OCI-LY3 (cell line): ENCODE results near the gene MAPKAPK3.

Source experiments
- H2AFZ ChIP-seq: fragments of 200-600, 300-600 bp; shearing (Covaris generic); 2 replicates; pipeline ENCODE4 v1.6.0; 2014; ENCODE audit warnings: antibody characterized with exemption, low read depth, low read length
- H3K27ac ChIP-seq: fragments of 200-600, 300-600 bp; sonication (generic); 2 replicates; pipeline ENCODE4 v1.5.1; 2014; ENCODE audit warnings: mild to moderate bottlenecking, low read length, moderate library complexity, mixed read lengths
- H3K27me3 ChIP-seq: fragments of 200-600, 300-600 bp; sonication (generic); 2 replicates; pipeline ENCODE4 v1.6.1; 2014; ENCODE audit warnings: low read depth, low read length, mixed read lengths
- H3K36me3 ChIP-seq: fragments of 200-600, 300-600 bp; sonication (generic); replicated peaks from 2 replicates; pipeline ENCODE3; 2014; ENCODE audit warnings: low read depth, low read length, mixed read lengths
- H3K4me1 ChIP-seq: fragments of 300-600, 200-600 bp; sonication (generic); 2 replicates; pipeline ENCODE4 v1.6.1; 2014; ENCODE audit warnings: low read length, mixed read lengths
- H3K4me2 ChIP-seq: fragments of 200-600, 300-600 bp; sonication (generic); 2 replicates; pipeline ENCODE4 v1.6.1; 2014; ENCODE audit warnings: low read length, mixed read lengths
- H3K4me3 ChIP-seq: fragments of 300-600, 200-600 bp; sonication (generic); 2 replicates; pipeline ENCODE4 v1.5.1; 2014; ENCODE audit warnings: antibody characterized with exemption, mild to moderate bottlenecking, low read length, moderate library complexity
- H3K79me2 ChIP-seq: fragments of 300-600, 200-600 bp; shearing (Covaris generic); 2 replicates; pipeline ENCODE4 v1.6.1; 2014; ENCODE audit warnings: mild to moderate bottlenecking, low read length, mixed read lengths
- H3K9ac ChIP-seq: fragments of 300-600, 200-600 bp; shearing (Covaris generic); 2 replicates; pipeline ENCODE4 v1.6.0; 2014; ENCODE audit warnings: mild to moderate bottlenecking, low read length, moderate library complexity
- H3K9me3 ChIP-seq: fragments of 200-600, 300-600 bp; shearing (Covaris generic); 2 replicates; pipeline ENCODE4 v1.6.1; 2014; ENCODE audit warnings: low read length, mixed read lengths; ENCODE audit not compliant: insufficient read depth
- H4K20me1 ChIP-seq: fragments of 200-600, 300-600 bp; sonication (generic); 2 replicates; pipeline ENCODE4 v1.6.1; 2016; ENCODE audit warnings: low read length, mixed read lengths; ENCODE audit not compliant: insufficient read depth
- EZH2phosphoT487 ChIP-seq: fragments of 200-600 bp; shearing (Covaris generic); IDR thresholded peaks from 2 replicates; pipeline ENCODE4 v1.6.1; 2018; ENCODE audit warnings: antibody characterized with exemption, mixed run types, low read depth
- TF ChIP-seq, protein P1 (sequence below): fragments of 200-600, 300-600 bp; sonication (generic); IDR thresholded peaks from 2 replicates; pipeline ENCODE4 v1.5.1; 2014; ENCODE audit warnings: antibody characterized with exemption, low read length, low read depth

The MAPKAPK3 gene

DNA sequence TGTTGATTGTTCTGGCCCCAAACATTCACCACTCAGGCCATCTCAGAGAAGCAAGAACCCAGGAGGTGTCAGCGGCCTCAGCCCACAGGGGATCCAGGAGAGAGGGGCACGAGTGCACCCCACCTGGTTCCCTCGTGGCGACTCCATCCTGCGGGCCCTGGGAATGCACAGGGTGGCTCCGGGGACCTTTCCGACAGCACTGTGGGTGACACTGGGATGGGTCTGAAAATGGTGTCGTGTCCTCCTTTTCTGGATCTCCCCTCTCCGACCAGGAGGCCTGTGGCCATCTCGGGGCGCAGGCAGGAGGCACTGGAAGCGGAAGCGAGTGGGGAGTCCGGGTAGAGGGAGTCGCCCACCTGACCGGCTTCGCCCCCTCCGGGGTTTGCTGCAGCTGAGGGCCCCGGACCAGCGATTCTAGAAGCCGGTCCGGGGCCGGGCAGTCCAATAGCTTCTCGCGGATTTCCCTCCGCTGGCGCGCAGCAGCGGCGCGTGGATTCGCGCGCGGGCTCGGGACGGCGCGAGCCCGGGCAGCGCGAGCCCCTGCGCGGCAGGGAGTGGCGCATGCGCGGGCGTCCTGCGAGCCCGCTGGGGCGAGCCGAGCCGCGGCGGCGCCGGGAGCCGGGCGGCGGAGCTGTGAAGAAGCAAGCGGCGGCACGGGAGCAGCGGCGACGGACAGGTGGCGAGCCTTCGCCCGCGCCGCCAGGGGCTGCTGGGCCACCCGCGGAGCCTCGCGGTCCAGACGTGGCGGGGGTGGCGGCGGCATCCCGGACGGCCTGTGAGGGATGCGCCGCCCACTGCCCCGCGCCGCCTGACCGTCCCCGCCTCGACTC lies 57.6 kb downstream of the MAPKAPK3 start, which contains the start of gene DOCK3:
TSS of gene DOCK3 (plus strand) at position 579 of the 830 bp plus-strand sequence. CDS start 337 bp downstream, outside the sequence.
- peaks cover 17% of the 10 kb centered on the region for H3K4me1 ChIP-seq
- H3K4me2 ChIP-seq, result peak within 1 kb of the TSS; percentile 85
- no peaks in the 10 kb centered on the region for H3K79me2 ChIP-seq
- H3K36me3 ChIP-seq, result no peaks in the 10 kb centered on the region
- peaks cover 54% of the 10 kb centered on the region for H3K27me3 ChIP-seq
- H3K9me3 ChIP-seq, result no peaks in the 10 kb centered on the region
- peak within 1 kb of the TSS; percentile 48 for H2AFZ ChIP-seq
- no peak within 1 kb of the TSS for H3K27ac ChIP-seq
- H3K4me3 ChIP-seq, result peak within 1 kb of the TSS; percentile 84
- H3K9ac ChIP-seq, result peak within 1 kb of the TSS; percentile 48
- TF ChIP-seq, protein P1, sequence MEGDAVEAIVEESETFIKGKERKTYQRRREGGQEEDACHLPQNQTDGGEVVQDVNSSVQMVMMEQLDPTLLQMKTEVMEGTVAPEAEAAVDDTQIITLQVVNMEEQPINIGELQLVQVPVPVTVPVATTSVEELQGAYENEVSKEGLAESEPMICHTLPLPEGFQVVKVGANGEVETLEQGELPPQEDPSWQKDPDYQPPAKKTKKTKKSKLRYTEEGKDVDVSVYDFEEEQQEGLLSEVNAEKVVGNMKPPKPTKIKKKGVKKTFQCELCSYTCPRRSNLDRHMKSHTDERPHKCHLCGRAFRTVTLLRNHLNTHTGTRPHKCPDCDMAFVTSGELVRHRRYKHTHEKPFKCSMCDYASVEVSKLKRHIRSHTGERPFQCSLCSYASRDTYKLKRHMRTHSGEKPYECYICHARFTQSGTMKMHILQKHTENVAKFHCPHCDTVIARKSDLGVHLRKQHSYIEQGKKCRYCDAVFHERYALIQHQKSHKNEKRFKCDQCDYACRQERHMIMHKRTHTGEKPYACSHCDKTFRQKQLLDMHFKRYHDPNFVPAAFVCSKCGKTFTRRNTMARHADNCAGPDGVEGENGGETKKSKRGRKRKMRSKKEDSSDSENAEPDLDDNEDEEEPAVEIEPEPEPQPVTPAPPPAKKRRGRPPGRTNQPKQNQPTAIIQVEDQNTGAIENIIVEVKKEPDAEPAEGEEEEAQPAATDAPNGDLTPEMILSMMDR, result no peak
- TF ChIP-seq EZH2phosphoT487, result no peak
- 0 out of 2 replicates have a peak, but pooled peaks cover 12% of the 10 kb centered on the region for H4K20me1 ChIP-seq

DNA sequence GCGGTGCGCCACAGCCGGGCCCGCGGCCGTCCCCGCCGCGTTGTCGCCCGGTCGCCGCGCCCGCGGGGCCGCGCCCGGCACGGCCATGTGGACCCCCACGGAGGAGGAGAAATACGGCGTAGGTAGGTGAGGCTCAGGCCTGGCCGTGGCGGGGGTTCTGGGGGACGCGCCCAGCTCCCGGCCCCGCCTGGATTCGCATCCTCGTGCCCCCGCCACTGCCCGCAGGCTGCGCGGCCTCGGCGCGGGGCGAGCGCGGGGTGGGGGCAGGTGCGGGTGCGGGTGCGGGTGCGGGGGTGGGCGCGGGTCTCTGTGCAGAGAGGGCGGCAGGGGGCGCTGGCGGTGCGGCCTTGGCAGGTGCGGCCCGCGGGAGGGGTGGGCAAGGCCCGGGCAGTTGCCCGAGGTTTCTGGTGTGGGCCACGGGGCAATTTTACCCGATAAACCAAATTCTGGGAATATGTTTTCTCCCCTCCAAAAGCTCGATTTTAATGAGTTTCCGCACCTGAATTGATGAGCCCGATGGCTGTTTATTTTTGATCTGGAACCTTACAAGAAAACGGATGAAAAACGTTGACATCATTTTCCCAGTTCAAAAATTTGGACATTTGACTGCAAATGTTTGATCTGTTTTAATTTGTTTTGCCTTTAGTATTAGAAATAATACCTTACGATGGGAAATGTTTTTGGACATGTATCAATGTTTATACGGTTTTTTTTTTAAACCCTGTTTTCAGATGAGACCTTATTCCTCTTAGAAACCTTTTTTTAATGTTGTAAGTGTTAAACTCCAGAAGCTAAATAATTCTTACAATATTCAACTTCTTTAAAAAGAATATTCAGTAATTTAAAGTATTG lies 58.5 kb downstream of the MAPKAPK3 start:
- H3K4me3 ChIP-seq, result peak overlapping the region; percentile 84
- H2AFZ ChIP-seq, result peak overlapping the region; percentile 48
- H3K27ac ChIP-seq, result no peak overlapping the region
- H3K9ac ChIP-seq, result peak overlapping the region; percentile 48
- TF ChIP-seq EZH2phosphoT487, result no peak
- TF ChIP-seq, protein P1, result peak; percentile 68
- H3K27me3 ChIP-seq, result peaks cover 48% of the 10 kb centered on the region
- peak overlapping the region; percentile 85 for H3K4me2 ChIP-seq
- H3K36me3 ChIP-seq, result no peaks in the 10 kb centered on the region
- H3K79me2 ChIP-seq, result no peaks in the 10 kb centered on the region
- no peaks in the 10 kb centered on the region for H3K9me3 ChIP-seq
- H4K20me1 ChIP-seq, result 0 out of 2 replicates have a peak, but pooled peaks cover 12% of the 10 kb centered on the region
- H3K4me1 ChIP-seq, result peaks cover 17% of the 10 kb centered on the region

DNA sequence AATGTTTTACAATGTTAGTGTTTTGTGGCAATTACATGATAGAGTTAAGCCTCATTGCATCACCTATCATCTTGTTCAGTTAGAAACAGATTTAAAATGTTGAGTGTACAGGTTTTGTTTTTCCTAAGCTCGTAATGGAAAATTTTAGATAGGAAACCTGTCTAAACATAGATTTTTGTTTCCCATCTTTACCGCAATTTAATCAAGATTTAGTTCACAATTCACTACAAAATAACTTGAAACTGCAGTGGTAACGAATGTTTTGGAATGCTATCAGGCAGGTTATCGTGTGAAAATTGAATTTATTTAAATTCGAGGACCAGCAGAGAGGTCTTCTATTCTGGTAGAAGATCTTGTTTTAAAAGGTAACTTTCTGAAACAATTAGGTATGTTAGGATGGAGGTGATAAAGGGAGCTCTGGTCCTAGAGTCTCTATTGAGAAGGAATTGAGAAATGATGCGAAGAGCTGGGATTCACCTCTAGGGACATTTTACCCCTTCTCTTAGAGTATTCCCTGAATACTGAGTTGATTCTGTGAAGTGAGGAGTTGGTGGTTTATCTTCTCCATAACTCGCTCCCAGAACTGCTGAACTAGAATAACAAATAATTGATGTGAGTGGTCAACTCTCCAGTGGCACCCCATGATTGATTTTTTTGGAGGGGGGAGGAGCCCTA lies 59.2 kb downstream of the MAPKAPK3 start:
- Histone ChIP-seq H3K4me2 (peak overlapping the region; percentile 85), H3K9me3 (no peaks in the 10 kb centered on the region), H2AFZ (no peak overlapping the region), H3K4me1 (peaks cover 17% of the 10 kb centered on the region), H3K36me3 (no peaks in the 10 kb centered on the region), H3K4me3 (peak overlapping the region; percentile 84), H3K27ac (no peak overlapping the region), H3K9ac (peak overlapping the region; percentile 48; the same call in 1 of the 2 replicates), H3K79me2 (no peaks in the 10 kb centered on the region), H4K20me1 (0 out of 2 replicates have a peak, but pooled peaks cover 12% of the 10 kb centered on the region), H3K27me3 (peaks cover 41% of the 10 kb centered on the region)
- no peak for TF ChIP-seq EZH2phosphoT487

DNA sequence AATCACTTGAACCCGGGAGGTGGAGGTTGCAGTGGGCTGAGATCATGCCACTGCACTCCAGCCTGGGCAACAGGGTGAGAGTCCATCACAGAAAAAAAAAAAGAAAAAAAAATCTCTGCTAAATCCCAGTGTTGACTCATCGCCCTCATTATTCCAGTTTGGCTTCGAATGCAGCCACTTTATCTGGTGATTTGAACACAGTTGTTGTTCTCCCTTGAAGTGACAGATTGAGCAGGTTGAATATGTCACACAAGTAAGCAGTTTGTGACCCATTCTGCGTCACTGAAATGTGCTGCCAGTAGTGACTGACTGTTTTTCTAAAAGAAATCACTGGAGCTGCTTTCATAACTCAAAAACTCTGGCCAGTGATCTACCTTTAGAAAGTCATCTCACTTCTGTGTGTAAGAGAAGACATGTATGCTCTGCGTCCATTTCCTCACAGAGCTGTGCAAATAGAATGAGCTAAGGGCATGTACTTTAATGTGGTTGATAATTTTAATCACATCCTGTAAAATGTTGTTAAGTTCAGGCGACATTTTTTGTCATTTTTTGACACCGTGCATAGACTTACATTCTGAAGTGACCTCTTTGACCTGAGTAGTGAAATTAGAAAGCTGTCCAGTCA lies 70.3 kb downstream of the MAPKAPK3 start:
- H4K20me1 ChIP-seq, result no peaks in the 10 kb centered on the region; the same call in 1 of the 2 replicates
- no peak overlapping the region for H3K9ac ChIP-seq
- H3K36me3 ChIP-seq, result no peaks in the 10 kb centered on the region
- H3K27ac ChIP-seq, result no peak overlapping the region
- no peak for TF ChIP-seq EZH2phosphoT487
- TF ChIP-seq, protein P1, result no peak
- H3K9me3 ChIP-seq, result no peaks in the 10 kb centered on the region
- no peaks in the 10 kb centered on the region for H3K4me1 ChIP-seq
- no peaks in the 10 kb centered on the region for H3K79me2 ChIP-seq
- no peak overlapping the region for H2AFZ ChIP-seq
- peaks cover 14% of the 10 kb centered on the region for H3K27me3 ChIP-seq
- no peak overlapping the region for H3K4me2 ChIP-seq
- H3K4me3 ChIP-seq, result no peak overlapping the region
